Measurements from ENCODE around the gene HSPE1.
"Not testable (repeated sequence)": the region's sequence is repeated elsewhere in the genome, so short reads cannot be mapped to it uniquely, and the experiment has no call there.

The HSPE1 gene

DNA sequence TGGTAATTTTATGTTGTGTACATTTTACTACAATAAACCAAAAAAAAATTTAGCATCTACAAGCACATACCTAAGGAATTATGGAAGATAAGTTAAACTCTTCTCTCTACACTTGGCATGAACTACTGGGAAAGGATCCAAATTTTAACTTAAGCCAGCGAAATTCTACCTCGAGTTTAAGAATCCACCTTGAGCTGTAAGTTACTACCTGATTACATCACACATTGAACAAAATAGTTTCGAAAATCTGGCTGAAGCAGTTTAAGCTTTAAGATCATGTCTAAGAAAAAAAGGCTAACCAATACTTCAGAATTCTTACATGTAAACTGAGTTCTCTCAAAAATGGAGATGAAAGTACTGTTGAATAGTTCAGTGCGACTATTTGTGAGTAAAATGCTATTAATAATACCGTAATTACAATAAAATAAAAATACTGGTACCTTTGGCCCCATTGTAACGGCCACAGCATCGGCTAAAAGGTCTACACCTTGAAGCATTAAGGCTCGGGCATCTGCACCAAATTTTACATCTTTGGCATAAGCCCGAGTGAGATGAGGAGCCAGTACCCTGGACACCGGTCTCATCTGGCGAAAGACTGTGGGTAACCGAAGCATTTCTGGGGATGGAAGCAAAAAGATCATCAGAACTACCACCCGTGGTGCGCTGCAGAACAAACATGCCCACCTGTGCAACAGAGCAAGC, 1.8 kb upstream of the HSPE1 start:
- ATAC-seq (no peak), DNase-seq (no peak)

GRCh38 chr2:197498937-197499593, 1.1 kb upstream of the HSPE1 start:
- peak; percentile 4 for ATAC-seq

GRCh38 chr2:197500503-197501131, 438 bp downstream of the HSPE1 start:
- DNase-seq = no peak
- peak; percentile 1 for ATAC-seq

More at GRCh38 chr2:197498937-197499593, 1.1 kb upstream of the HSPE1 start:
- peak; percentile 62 for DNase-seq

- DNase-seq = no peak
- ATAC-seq = no peak
These were observed 2.0 kb downstream of the HSPE1 start for GRCh38 chr2:197502201-197502600.

DNA sequence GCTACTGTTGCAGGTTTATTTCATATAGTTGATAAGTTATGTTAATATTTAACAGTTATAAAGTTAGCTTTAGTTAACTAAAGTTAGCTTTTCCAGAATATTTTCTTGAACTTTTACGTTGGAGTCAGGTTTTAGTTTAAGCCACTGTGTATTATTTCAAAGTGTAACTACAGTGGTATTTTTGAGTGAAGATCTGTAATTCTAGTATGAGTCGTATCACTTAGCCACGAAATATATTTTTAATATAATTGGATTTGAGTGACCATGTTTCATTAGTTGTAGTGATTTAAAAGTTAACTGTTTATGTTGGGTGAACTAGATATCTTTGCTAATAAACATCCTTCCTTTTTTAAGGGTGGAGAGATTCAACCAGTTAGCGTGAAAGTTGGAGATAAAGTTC, 2.5 kb downstream of the HSPE1 start:
- ATAC-seq (no peak), DNase-seq (no peak)

GRCh38 chr2:197504000-197504399, 3.8 kb downstream of the HSPE1 start:
- no peak for ATAC-seq

GRCh38 chr2:197504512-197504911, 4.3 kb downstream of the HSPE1 start:
- no peak for ATAC-seq
- no peak for DNase-seq

More at GRCh38 chr2:197504000-197504399, 3.8 kb downstream of the HSPE1 start:
- DNase-seq = no peak

- ATAC-seq (no peak), DNase-seq (no peak)
These were observed 6.5 kb downstream of the HSPE1 start for GRCh38 chr2:197506658-197507057.

GRCh38 chr2:197513915-197514314, 13.7 kb downstream of the HSPE1 start:
- ATAC-seq (no peak), DNase-seq (no peak)

DNA sequence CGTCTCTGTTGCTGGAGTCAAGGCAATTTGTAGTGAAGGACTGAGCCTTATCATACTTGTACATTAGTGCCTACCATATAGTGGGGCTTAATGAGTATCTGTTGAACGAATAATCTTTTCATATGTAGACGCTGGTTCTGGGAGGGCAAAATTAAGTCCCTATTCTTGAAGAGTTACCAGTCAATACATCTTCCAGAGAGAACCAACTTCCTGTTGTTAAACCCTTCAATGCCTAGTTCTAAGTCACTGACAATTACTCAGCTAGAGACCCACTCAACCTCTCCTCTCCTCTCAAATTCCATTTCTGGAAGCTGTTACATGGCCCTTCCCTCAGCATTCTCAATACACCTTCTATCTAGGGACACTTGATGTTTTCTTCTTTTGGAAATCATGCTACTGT, 14.6 kb downstream of the HSPE1 start:
- DNase-seq (no peak), ATAC-seq (no peak)

GRCh38 chr2:197515315-197515738, 15.1 kb downstream of the HSPE1 start:
- ATAC-seq = no peak

GRCh38 chr2:197515739-197516392, 15.7 kb downstream of the HSPE1 start, which contains the start of gene MOB4:
Gene MOB4, plus strand, starts transcription at chr2:197516066. Its CDS starts 21 bp downstream, at chr2:197516087.
- ATAC-seq (peak; percentile 97), DNase-seq (peak; percentile 96)

More at GRCh38 chr2:197515315-197515738, 15.1 kb downstream of the HSPE1 start:
- DNase-seq = no peak

DNA sequence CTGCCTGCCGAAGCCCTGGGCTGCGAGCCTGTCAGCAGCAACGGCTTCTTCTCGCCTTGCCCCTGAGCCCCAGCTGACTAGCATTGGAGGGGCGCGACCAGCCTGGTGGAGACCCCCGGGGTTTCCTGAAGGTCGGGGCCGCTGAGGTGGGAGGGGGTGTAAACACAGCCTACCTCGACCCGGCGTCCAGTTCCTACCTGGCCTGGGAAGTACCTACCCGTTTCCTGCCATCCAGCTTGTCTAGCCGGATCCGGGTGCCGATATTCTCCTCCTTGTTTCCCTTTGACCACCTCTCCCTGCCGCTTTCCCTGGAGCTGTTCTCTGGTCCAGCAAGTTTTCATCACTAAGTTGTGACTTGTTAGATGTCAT, 16.2 kb downstream of the HSPE1 start:
- no peak for ATAC-seq

DNA sequence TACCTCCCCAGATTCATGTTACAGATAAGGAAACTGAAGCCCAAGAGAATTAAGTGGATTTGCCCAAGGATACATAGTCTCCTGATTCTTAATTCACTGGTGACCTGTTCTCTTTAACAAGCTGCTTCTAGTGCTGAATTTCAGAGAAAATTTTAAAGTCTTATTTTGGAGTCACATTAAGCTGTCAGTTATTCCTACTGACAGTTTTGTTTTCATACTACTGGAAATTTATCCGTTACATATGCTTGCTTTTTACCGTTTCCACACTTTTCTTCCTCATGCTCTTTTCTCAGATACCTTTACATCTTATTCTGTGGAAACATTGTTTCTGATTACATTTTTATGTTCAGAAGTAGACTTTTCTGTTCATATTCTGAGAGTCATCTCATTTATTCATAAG, 17.0 kb downstream of the HSPE1 start:
- ATAC-seq = no peak
- DNase-seq = no peak

More for the DNA sequence above, 16.2 kb downstream of the HSPE1 start:
- DNase-seq = no peak

DNA sequence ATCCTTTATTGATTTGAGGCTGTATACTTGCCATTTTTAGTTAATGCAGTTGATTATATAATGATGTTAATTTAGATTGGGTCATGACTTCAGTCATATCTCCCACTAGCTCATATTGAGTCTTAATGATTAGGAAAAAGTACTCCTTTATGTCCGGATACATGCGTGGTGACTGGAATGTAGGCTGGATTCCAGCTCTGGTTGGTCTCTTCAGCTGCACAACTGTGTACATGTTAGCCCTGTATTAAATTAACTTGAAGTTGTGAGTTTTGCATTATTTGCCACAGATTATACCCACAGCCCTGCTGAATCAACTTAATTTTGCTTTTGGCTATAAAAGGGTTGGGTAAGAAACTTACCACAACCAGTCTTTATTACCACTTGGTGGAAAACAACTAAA, 38.2 kb downstream of the HSPE1 start:
- no peak for ATAC-seq
- no peak for DNase-seq

DNA sequence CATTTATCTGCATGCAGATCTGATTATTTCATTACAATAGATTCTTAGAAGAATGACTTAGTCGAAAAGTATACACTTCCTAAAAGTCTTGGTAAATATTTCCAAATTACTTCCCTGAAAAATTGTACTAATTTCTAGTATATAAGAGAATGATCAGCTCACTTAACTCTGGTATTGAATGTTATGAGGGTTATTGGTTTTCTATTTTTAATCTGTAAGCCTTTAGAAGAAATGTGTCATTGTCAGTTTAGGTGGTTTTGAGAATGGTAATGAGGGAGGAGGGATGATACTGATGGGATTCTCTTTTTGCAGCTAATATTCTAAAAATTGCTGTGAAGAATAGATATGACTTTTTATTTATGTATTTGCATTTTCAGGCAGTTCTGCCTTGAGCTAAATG, 39.6 kb downstream of the HSPE1 start:
- DNase-seq (no peak), ATAC-seq (no peak)

- ATAC-seq = no peak
These were observed 43.0 kb downstream of the HSPE1 start for GRCh38 chr2:197543206-197543605.

DNA sequence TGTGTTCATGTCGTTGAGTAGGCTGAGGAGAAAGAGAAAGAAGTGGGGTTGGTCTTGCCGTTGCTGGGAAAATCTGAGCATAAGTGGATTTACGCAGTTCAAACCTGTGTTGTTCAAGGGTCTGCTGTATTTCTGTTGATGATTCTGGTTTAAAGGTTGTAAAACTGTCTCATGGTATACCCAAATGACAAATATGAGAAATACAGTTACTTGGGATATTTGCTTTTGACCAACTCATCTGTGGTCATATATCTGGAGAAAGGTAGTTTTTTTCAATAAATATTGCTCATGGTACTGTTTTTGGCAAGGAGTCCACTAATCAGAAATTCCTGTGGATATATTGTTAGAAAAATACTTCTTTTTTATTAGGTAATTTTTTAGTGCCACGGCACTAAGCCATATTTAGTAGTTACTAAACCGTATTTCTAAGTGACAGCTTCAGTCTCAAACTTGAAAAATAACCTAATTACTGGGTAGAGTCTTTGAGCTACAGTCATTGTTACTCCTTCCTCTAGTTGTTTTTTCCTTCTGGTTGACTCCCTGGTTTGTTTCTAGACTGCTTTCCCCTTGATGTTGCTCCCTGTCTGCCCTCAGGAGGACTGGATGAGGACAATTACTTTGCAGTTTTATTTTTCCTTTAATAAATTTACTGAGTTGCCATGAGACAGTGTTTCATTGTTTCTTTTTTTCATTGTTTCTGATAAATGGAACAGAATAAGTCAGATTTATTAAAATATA, 47.2 kb downstream of the HSPE1 start:
- no peak for ATAC-seq
- DNase-seq = no peak

More at GRCh38 chr2:197543206-197543605, 43.0 kb downstream of the HSPE1 start:
- no peak for DNase-seq

DNA sequence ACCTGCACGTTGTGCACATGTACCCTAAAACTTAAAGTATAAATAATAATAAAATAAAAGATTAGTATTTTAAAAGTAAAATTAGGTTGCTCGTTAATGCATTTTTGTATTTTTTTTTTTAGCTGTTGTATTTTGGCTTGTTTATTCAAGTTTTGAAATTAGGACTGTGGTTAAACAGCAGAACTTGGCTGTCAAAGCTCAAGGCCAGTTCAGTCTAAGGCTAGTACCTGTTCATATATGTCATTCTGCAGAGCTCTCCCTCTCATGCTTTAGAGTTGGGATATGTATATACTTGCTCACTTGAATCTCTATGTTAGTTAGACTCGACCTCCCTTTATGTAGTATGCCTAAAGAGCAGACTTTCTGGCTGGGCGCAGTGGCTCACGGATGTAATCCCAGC, 48.4 kb downstream of the HSPE1 start:
- DNase-seq (no peak), ATAC-seq (no peak)

- not testable (repeated sequence) for DNase-seq, ATAC-seq
These were observed 51.1 kb downstream of the HSPE1 start for GRCh38 chr2:197551260-197551659.
